Lung microvascular endothelial cell (primary cell): ENCODE results near the gene S100P. TPM values are rescaled to one million over a fixed set of nuclear protein-coding genes. Genes with fewer than 3 reads are reported as not detected.
A peak's percentile ranks its signal among the peaks of the same experiment; 100 is the strongest.
"Not testable (repeated sequence)": the region's sequence is repeated elsewhere in the genome, so short reads cannot be mapped to it uniquely, and the experiment has no call there.

Experiments
- DNase-seq, 2 donors: peaks; one replicate each; pipeline versions ENCODE4 v3.0.0 to v3.0.0-alpha.2; 2010; ENCODE audit warnings: low read depth in 2 of 2
- total RNA-seq: library from RNA; depleted of rRNA; stranded (reverse); fragments of >200 nt; gene quantifications from 2 replicates; pipeline ENCODE4 v1.2.1, GENCODE V29; 2014

The S100P gene
- total RNA-seq: 0.22 and 0.40 TPM in 2 replicates

- DNase-seq: peak in 1 of 2 donors; percentile 24
Measured at GRCh38 chr4:6693231-6694176, at the start of gene S100P. TSS of gene S100P (plus strand) at chr4:6693878. CDS start at chr4:6693933, 55 bp downstream.

GRCh38 chr4:6644792-6645530, 48.7 kb upstream of the S100P start:
- DNase-seq: no peak

- DNase-seq: no peak
Measured at GRCh38 chr4:6647169-6647568, 46.5 kb upstream of the S100P start.

GRCh38 chr4:6647582-6648230, 46.0 kb upstream of the S100P start:
- no peak for DNase-seq

GRCh38 chr4:6649216-6649615, 44.5 kb upstream of the S100P start:
- DNase-seq: no peak

GRCh38 chr4:6654211-6654610, 39.5 kb upstream of the S100P start:
- DNase-seq: not testable (repeated sequence)

- DNase-seq: not testable (repeated sequence)
Measured at GRCh38 chr4:6655291-6655690, 38.4 kb upstream of the S100P start.

GRCh38 chr4:6655924-6656323, 37.8 kb upstream of the S100P start:
- no peak for DNase-seq

GRCh38 chr4:6657242-6658208, 36.2 kb upstream of the S100P start:
- no peak for DNase-seq

GRCh38 chr4:6658209-6658595, 35.5 kb upstream of the S100P start:
- no peak for DNase-seq

- DNase-seq: peak in 1 of 2 donors; percentile 27
Measured at GRCh38 chr4:6658597-6659075, 35.0 kb upstream of the S100P start.

- DNase-seq: no peak
Measured at GRCh38 chr4:6659897-6660296, 33.8 kb upstream of the S100P start.

GRCh38 chr4:6660430-6660829, 33.2 kb upstream of the S100P start:
- no peak for DNase-seq

GRCh38 chr4:6662591-6662990, 31.1 kb upstream of the S100P start:
- no peak for DNase-seq

- DNase-seq: no peak
Measured at GRCh38 chr4:6663596-6664393, 29.9 kb upstream of the S100P start.

- no peak for DNase-seq
Measured at GRCh38 chr4:6665320-6665654, 28.4 kb upstream of the S100P start.

GRCh38 chr4:6668391-6668790, 25.3 kb upstream of the S100P start:
- DNase-seq: peak in 1 of 2 donors; percentile 35

- no peak for DNase-seq
Measured at GRCh38 chr4:6671648-6672047, 22.0 kb upstream of the S100P start.

- no peak for DNase-seq
Measured at GRCh38 chr4:6672131-6672530, 21.5 kb upstream of the S100P start.
